Measurements from ENCODE around the gene HNRNPUL1. TPM values are rescaled to one million over a fixed set of nuclear protein-coding genes. Genes with fewer than 3 reads are reported as not detected.

The HNRNPUL1 gene
- total and polyA plus RNA-seq, 2 donors, result 79.3 to 123 TPM

- no peaks in the 10 kb centered on the region for H3K4me1 ChIP-seq (ENCODE audit: insufficient read depth)
- no peak overlapping the region for H3K4me3 ChIP-seq (ENCODE audit: low read depth, low read length)
- H3K27ac ChIP-seq (ENCODE audit: low read depth), result no peak overlapping the region
- DNase-seq (ENCODE audit: extremely low spot score), result no peak
- H3K36me3 ChIP-seq (ENCODE audit: insufficient read depth), result no peaks in the 10 kb centered on the region
- WGBS, result 87% methylated on average over 8 of the region's 8 CpGs
Measured at GRCh38 chr19:41311613-41312012, 47.4 kb downstream of the HNRNPUL1 start.

DNA sequence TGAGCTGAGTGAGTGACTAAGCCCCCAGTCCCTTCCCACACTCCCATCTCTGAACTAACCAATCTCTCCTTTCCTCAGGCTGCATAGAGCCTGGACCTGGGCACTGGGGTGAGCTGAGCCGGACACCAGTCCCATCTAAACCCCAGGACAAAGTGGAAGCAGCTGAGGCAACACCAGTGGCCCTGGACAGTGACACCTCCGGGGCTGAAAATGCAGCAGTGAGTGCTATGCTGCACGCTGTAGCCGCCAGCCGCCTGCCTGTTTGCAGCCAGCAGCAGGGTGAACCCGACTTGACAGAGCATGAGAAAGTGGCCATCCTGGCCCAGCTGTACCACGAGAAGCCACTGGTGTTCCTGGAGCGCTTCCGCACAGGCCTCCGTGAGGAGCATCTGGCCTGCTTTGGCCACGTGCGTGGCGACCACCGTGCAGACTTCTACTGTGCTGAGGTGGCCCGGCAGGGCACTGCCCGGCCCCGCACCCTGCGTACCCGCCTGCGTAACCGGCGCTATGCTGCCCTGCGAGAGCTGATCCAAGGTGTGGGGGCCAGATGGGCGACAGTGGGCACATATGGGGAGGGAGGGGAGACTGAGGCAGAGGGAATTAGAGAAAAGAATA lies 52.2 kb downstream of the HNRNPUL1 start:
- no peaks in the 10 kb centered on the region for H3K4me1 ChIP-seq (ENCODE audit: insufficient read depth)
- no peak overlapping the region for H3K4me3 ChIP-seq (ENCODE audit: low read depth, low read length)
- no peaks in the 10 kb centered on the region for H3K36me3 ChIP-seq (ENCODE audit: insufficient read depth)
- 97% methylated on average over 24 of the region's 24 CpGs for WGBS
- H3K27ac ChIP-seq (ENCODE audit: low read depth), result no peak overlapping the region
- DNase-seq (ENCODE audit: extremely low spot score), result no peak

DNA sequence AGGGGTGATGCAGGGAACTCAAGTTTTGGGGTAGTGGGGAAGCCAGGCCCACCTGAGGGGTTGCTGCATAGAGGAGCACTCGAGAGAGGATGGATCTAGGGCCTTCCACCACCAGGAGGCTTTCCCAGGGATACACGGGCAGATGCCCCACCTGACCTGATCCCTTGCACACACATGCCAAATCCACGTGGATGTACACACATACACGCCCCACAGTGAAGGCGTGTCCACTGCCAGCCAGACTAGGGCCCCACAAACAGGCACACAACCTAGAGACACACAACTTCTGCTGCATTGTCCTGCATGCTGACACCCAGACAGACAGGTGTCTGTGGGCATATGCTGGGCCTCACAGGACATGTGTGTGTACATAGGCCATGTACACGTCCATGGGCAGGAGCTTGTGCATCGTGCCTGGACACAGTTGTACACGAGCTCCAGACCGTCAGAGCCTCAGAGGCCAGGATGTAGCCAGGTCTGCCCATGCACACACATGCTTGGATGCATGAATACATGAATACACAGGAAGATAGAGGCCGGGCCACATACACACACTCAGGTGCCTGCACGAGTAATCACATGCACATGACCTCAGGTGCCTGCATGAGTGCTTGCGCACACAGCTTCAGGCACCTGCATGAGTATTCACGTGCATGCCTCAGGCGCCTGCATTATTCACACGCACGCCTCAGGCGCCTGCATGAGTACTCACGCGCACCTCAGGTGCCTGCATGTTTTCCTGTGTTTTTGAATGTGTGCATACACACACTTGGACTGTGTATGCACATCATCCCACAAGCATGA lies 54.7 kb downstream of the HNRNPUL1 start:
- DNase-seq (ENCODE audit: extremely low spot score), result no peak
- Histone ChIP-seq H3K27ac (ENCODE audit: low read depth) (no peak overlapping the region), H3K4me3 (ENCODE audit: low read depth, low read length) (no peak overlapping the region), H3K4me1 (ENCODE audit: insufficient read depth) (no peaks in the 10 kb centered on the region), H3K36me3 (ENCODE audit: insufficient read depth) (no peaks in the 10 kb centered on the region)
- WGBS, result 82% methylated on average over 19 of the region's 19 CpGs

- DNase-seq (ENCODE audit: extremely low spot score), result no peak
- no peaks in the 10 kb centered on the region for H3K36me3 ChIP-seq (ENCODE audit: insufficient read depth)
- H3K27ac ChIP-seq (ENCODE audit: low read depth), result no peak overlapping the region
- H3K4me3 ChIP-seq (ENCODE audit: low read depth, low read length), result no peak overlapping the region
- WGBS, result 79% methylated on average over 20 of the region's 20 CpGs
- no peaks in the 10 kb centered on the region for H3K4me1 ChIP-seq (ENCODE audit: insufficient read depth)
Measured at GRCh38 chr19:41319500-41320184, 55.5 kb downstream of the HNRNPUL1 start.

- Histone ChIP-seq H3K4me3 (ENCODE audit: low read depth, low read length) (no peak overlapping the region), H3K27ac (ENCODE audit: low read depth) (no peak overlapping the region), H3K36me3 (ENCODE audit: insufficient read depth) (no peaks in the 10 kb centered on the region), H3K4me1 (ENCODE audit: insufficient read depth) (no peaks in the 10 kb centered on the region)
- 85% methylated on average over 11 of the region's 11 CpGs for WGBS
- no peak for DNase-seq (ENCODE audit: extremely low spot score)
Measured at GRCh38 chr19:41320185-41320518, 56.0 kb downstream of the HNRNPUL1 start.

- Histone ChIP-seq H3K36me3 (ENCODE audit: insufficient read depth) (no peaks in the 10 kb centered on the region), H3K4me1 (ENCODE audit: insufficient read depth) (no peaks in the 10 kb centered on the region), H3K4me3 (ENCODE audit: low read depth, low read length) (no peak overlapping the region), H3K27ac (ENCODE audit: low read depth) (no peak overlapping the region)
- no peak for DNase-seq (ENCODE audit: extremely low spot score)
- WGBS, result 87% methylated on average over 4 of the region's 4 CpGs
Measured at GRCh38 chr19:41320568-41320967, 56.4 kb downstream of the HNRNPUL1 start.

DNA sequence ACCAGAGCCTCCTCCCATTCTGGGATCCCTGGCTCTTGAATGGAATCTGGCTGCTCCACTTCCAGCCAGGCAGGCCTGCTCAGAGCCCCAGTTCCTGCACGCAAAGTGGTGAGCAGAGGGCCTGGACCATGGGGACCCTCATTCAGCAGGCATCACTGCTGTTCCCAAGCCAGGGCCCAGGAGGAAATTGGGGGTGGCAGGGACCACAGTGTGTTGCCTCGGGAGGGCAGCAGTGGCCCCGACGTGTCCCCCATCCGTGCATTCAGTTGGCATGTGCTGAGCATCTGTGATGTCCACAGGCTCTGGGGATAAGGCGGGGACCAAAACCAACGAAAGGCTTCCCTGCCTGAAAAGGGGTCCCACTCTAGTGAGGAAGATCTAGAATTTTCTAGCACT lies 57.0 kb downstream of the HNRNPUL1 start:
- Histone ChIP-seq H3K27ac (ENCODE audit: low read depth) (no peak overlapping the region), H3K4me1 (ENCODE audit: insufficient read depth) (no peaks in the 10 kb centered on the region), H3K36me3 (ENCODE audit: insufficient read depth) (no peaks in the 10 kb centered on the region), H3K4me3 (ENCODE audit: low read depth, low read length) (no peak overlapping the region)
- DNase-seq (ENCODE audit: extremely low spot score), result no peak
- 76% methylated on average over 7 of the region's 7 CpGs for WGBS

- Histone ChIP-seq H3K4me1 (ENCODE audit: insufficient read depth) (no peaks in the 10 kb centered on the region), H3K36me3 (ENCODE audit: insufficient read depth) (no peaks in the 10 kb centered on the region), H3K27ac (ENCODE audit: low read depth) (no peak overlapping the region), H3K4me3 (ENCODE audit: low read depth, low read length) (no peak overlapping the region)
- WGBS, result 56% methylated on average over 10 of the region's 10 CpGs
- no peak for DNase-seq (ENCODE audit: extremely low spot score)
Measured at GRCh38 chr19:41321600-41322270, 57.6 kb downstream of the HNRNPUL1 start.

DNA sequence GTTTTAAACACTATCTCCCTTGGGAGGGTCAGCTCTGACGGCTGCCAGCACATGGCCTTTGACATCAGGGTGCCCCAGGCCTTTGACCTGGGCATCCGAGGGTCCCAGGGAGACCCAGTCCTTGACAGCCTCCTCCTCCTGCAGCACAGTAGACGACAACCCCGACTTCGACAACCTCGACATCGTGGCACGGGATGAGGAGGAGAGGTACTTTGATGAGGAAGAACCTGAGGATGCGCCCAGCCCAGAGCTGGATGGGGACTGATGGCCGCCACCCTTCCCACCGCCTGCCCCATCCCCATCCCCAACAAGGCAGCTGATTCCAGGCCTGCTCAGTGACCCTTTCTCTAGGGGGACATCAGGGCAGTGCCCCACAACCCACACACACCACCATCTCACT lies 58.3 kb downstream of the HNRNPUL1 start:
- H3K4me1 ChIP-seq (ENCODE audit: insufficient read depth), result no peaks in the 10 kb centered on the region
- H3K4me3 ChIP-seq (ENCODE audit: low read depth, low read length), result no peak overlapping the region
- H3K36me3 ChIP-seq (ENCODE audit: insufficient read depth), result no peaks in the 10 kb centered on the region
- DNase-seq (ENCODE audit: extremely low spot score), result no peak
- H3K27ac ChIP-seq (ENCODE audit: low read depth), result peak overlapping the region; percentile 89
- WGBS, result 88% methylated on average over 11 of the region's 11 CpGs

- H3K4me3 ChIP-seq (ENCODE audit: low read depth, low read length), result no peak overlapping the region
- no peaks in the 10 kb centered on the region for H3K4me1 ChIP-seq (ENCODE audit: insufficient read depth)
- H3K36me3 ChIP-seq (ENCODE audit: insufficient read depth), result no peaks in the 10 kb centered on the region
- peak overlapping the region; percentile 89 for H3K27ac ChIP-seq (ENCODE audit: low read depth)
- no peak for DNase-seq (ENCODE audit: extremely low spot score)
- WGBS, result 26% methylated on average over 7 of the region's 7 CpGs
Measured at GRCh38 chr19:41323023-41323422, 58.9 kb downstream of the HNRNPUL1 start.

DNA sequence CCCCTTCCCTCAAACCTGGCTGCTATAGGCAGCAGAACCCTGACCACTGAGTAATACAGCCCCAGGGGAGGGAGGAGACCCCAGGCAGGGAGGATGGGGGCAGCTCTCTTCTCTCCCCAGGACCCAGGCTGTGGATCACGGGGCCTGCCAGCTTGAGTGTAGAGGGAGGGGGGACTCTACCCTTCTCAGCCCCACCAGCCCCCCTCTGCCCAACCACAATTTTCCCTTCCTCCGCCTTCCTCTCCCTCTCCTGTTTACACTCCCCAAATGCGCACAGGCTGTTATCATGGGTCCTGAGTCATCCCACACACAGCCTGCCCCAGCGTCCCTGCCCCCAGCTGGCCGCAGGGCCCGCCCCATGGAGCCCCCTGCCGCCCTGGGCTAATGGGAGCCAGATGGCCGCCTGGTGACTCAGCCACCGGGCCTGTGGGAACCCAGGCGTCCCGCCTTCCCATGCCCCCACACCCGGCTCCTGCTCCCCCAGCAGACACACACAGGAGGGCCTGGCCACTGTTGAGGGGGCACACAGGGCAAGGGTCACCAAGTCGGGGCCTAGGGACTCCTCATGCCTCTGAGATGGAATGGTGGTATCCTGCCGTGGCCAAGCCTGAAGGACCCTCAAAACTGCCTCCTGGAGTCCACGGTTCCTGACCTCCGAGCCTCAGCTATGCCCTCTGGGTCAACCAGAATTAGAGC lies 59.4 kb downstream of the HNRNPUL1 start:
- H3K4me1 ChIP-seq (ENCODE audit: insufficient read depth), result no peaks in the 10 kb centered on the region
- WGBS, result 28% methylated on average over 16 of the region's 16 CpGs
- no peak overlapping the region for H3K4me3 ChIP-seq (ENCODE audit: low read depth, low read length)
- no peaks in the 10 kb centered on the region for H3K36me3 ChIP-seq (ENCODE audit: insufficient read depth)
- DNase-seq (ENCODE audit: extremely low spot score), result no peak
- peak overlapping the region; percentile 89 for H3K27ac ChIP-seq (ENCODE audit: low read depth)

GRCh38 chr19:41324231-41324702 lies 60.1 kb downstream of the HNRNPUL1 start:
- Histone ChIP-seq H3K4me3 (ENCODE audit: low read depth, low read length) (no peak overlapping the region), H3K4me1 (ENCODE audit: insufficient read depth) (no peaks in the 10 kb centered on the region), H3K27ac (ENCODE audit: low read depth) (peak overlapping the region; percentile 89), H3K36me3 (ENCODE audit: insufficient read depth) (no peaks in the 10 kb centered on the region)
- 66% methylated on average over 7 of the region's 7 CpGs for WGBS
- DNase-seq (ENCODE audit: extremely low spot score), result no peak
